Fibroblast of skin of left biceps (primary cell): ENCODE data around the gene BCDIN3D.
"Not testable (repeated sequence)": the region's sequence is repeated elsewhere in the genome, so short reads cannot be mapped to it uniquely, and the experiment has no call there.

Experiments used
- DNase-seq, 2 experiments: peaks; one replicate each; pipeline ENCODE4 v3.0.0-alpha.2; 2013; ENCODE audit warnings: low read depth in 2 of 2

The BCDIN3D gene

GRCh38 chr12:49842519-49843352, at the start of gene BCDIN3D:
Gene BCDIN3D (minus strand): TSS chr12:49843106. CDS start chr12:49843087, 19 bp downstream.
- DNase-seq = peak; percentile 67 to 74

DNA sequence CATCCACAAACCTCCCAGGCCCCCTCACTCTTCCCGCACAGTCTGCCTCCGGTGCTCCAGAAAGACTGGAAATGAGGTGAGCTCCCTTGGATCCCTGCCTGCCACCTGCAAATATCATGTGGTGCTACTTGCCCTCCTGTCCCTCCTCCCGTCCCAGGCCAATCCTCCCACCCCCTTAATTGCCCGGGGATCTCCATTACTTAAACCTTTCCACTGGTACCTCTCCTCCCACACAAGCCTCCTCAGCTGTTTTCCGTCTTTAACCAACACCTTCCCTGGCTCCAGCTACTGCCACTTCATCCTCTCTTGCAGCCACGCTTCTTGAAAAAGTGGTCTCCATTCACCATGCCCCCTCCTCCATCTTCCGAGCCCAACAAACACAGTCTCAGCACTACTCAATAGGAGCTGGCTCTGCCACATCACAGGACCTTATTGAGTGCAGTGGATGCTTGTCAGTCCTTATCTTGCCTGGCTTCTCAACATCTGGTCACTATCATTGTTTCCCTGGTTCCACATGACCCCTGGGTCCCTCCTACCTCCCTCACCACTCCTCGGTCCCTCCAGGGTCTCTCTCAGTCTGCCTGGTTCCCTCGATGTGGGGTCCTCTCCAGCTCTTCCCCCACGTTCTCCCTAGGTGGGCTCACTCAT, 49.3 kb upstream of the BCDIN3D start:
- DNase-seq = no peak

DNA sequence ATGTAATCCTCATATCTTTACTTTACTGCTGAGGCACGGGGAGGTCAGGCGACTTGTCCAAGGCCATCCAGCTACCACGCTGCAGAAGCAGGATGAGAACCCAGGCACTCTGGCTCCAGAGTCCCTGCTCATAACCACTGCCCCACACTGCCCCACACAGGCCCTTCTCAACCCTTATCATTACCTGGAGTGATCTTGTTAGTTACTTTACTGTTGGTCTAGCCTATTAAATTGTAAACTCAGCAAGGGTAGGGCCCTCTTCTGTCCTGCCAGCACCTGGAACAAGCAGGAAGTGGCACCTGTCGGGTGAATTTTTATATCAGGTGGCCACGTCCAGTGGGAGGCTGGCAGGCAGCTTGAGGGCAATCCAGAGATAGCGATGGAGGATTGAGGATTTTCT, 48.6 kb upstream of the BCDIN3D start:
- DNase-seq = no peak

DNA sequence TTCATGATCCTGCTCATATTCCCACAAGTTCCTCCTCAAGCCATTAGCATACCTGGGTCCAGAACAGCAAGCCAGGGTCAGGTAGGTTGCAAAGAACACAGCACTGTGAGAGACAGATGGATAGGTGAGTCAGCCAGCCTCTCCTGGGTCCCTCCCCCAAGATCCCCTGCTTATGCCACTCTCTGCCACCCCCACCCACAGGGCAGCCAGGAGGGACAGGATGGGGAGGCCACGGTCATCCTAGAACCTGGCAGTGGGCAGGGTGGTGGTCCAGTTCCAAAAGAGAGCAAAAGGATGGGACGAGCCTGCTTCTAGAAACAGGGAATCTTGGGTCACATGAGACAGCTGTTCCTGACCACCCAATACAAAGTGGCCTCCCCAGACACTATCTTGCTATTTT, 48.1 kb upstream of the BCDIN3D start:
- no peak for DNase-seq

DNA sequence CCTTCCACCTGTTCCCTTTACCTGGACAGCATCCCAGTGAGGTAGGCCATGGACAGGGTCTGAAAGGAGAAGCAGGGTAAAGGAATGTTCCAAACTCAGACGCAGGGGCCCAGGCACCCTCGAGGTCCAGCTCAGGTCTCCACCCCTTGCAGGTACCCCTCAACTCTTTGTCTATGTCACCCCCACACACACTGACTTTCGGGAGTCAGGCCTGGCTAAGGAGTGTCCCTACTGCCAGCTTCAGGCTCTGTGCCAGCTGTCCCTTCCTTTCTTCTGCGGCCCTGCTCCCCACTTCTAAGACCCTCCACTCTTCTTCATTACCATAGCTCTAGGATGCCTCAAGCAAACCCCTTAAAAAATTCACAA, 47.2 kb upstream of the BCDIN3D start:
- DNase-seq = no peak

- no peak for DNase-seq
Measured at GRCh38 chr12:49889361-49890095, 46.6 kb upstream of the BCDIN3D start.

DNA sequence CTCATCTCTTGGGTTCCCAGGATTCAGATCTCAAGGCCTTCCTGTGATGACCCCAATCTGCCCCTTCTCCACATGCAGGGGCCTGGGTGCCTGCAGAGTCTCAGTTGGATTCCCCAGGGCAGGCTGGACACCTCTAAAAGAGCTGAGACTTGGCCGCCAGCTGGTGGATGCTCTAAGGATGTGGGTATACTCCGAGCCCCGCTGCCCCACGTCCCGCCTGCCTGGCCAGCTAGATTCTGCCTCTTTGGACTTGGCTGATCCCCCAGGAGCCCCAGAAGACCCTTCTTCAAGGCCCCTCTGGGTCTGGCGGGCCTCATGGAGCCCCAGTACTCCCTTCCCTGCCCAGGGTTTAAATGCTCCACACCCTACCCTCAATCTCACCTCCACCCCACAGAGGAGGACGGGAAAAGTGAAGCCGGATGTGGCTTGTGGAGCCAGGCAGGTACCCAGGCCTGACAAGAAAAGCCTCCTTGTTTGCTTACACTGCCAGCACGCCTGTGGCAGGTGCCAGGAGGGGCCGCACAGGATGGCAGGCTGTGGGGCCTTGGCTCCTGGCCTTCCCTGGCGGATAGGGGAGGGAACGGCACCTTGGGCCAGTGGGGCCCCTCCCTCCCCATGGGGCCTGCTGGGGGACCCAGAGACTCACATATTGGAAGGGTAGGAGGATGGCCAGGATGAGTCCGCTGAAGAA, 45.7 kb upstream of the BCDIN3D start:
- DNase-seq = no peak

- DNase-seq = no peak
Measured at GRCh38 chr12:49887536-49888401, 44.9 kb upstream of the BCDIN3D start.

DNA sequence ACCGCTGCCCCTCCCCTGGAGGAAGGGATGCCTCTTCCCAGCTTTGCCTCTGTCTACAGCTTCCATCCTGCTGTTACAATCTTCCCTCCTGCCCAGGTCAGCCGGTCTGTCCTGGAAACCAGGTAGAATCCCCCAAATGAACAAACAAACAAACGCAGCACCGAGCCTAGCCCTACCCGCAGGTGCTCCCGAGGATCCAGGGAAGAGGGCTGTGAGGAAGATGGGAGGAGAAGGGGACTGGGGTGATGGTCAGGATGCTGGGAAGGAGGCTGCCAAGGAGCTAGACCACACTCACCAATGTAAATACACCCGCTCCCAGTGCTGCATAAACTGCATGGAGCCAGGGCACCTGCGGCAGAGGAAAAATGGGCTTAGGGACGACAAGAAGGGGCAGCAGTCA, 44.2 kb upstream of the BCDIN3D start:
- DNase-seq = no peak

GRCh38 chr12:49885663-49886461, 43.0 kb upstream of the BCDIN3D start:
- DNase-seq = no peak

DNA sequence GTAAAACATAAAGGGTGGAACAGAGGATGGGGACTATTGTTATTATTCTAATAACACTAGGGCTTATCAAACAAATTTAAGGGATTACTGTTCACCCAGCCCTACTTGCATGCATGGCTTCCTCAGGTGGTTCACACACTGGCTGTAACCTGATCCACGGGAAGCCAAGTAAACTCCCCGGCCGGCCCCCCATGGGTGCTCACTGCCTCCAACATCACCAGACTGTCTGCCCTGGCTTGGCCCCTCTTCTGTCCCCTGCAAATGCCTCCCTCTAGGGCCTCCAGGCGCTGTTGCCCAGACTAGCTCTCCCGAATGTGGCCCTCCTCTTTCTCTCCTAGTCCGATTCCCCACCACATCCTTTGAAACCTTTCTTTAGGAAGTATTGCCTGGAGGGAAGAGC, 42.2 kb upstream of the BCDIN3D start:
- DNase-seq = no peak

- no peak for DNase-seq
Measured at GRCh38 chr12:49882851-49883464, 40.1 kb upstream of the BCDIN3D start.

DNA sequence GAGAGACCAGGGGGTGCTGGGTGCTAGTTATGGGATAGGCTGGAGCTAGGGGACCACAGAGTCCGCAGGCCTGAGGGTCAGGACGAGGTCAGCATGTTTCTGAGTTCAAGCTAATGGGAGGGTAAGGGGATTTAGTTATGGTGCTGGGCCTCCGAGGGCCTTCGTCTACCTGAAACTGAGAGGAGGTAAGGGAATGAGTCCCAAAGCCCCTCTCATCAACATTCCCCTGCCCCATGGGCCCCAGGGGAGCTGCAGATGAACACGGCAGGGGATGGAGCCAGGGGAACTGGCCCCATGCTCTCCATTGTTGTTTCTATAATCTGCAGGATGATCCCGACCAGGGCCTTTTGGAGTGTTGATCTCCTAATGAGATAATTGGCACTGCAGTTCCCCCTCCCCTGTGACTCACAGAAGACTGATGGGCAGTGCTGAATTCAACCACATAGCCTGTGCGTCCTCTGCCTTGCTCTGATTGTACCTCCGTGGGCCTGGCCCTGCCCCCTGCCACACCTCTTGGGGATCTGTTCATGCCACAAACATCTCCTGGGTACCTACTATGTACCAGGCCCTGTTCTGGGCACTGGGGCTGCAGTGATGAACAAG, 39.4 kb upstream of the BCDIN3D start:
- no peak for DNase-seq

DNA sequence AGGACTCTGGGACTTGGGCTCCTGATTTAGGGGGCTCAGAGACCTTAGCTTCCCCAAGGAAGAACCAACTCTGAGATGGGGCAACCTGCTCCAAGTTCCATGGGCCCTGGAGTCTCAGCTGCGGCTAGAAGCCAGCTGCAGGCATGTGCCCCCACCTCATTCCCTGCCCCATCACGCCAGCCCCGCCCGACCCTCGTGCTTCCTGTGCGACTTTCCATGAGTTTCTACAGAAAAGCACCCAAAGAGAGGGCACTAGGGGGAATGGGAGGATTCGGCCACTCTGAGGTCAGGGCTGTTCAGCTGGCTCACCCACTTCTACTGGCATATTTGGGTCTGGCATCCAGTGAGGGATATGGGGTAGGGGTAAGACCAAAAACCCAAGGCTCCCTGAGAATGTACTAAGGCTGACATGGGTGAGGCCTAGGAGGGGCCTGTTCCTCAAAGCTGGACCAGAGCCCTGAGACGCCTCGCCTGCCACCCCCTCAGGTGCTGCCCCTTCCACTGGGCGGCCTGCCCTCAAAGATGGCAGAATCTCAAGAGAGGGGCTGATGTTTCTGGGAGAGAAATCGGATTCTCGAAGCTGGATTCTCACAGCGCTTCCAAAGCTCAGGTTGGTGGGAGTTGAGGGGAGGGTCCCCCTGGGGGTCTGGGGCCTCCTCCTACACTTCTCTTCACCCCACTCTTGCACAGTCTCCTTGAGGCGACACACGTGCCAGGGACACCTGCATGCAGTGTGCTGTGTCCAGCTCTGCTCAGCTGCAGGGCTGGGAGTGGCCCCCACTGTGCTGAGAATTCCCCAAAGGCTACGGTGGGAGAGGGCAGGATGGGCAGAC, 38.7 kb upstream of the BCDIN3D start:
- no peak for DNase-seq

DNA sequence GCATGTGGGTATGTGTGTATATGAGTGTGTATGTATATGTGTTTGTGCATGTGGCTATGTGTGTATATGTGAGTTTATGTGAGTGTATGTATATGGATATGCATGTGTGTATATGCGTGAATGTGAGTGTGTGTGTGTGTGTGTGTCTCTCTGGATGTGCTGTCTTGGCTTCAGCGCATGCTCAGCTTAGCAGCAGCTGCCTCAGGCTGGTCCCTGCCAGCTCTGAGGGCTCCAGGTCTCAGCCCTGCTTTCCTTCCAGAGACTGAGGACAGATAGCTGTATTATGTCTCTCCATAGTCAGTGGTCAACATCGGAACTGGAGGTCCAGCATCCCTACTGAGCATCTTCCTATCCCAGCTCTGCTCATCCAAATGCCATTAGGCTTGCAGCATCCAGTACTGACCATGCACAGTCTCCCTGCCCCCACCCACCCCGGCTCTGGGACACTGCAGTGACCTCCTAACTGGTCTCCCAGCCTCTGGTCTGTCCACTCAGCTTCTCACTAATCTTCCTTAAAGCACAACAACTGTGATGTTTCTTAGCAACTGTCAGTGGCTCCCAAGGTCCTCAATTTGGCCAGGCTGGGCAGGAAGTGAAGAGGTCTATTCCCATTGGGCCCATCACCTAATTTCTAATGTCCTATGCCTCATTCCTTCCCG, 38.0 kb upstream of the BCDIN3D start:
- no peak for DNase-seq

DNA sequence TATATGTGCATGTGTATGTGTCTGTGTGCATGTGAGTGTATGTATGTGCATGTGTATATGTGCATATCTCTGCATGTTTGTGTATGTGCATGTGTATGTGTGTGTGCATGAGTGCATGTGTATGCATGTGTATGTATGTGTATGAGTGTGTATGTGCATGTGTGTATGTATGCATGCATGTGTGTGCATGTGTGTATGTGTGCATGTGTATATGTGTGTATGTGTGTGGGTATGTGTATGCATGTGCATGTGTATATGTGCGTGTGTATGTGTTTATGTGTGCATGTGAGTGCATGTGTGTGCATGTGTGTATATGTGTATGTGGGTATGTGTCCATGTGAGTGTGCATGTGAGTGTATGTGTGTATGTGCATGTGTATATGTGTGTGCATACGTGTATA, 36.2 kb upstream of the BCDIN3D start:
- not testable (repeated sequence) for DNase-seq

DNA sequence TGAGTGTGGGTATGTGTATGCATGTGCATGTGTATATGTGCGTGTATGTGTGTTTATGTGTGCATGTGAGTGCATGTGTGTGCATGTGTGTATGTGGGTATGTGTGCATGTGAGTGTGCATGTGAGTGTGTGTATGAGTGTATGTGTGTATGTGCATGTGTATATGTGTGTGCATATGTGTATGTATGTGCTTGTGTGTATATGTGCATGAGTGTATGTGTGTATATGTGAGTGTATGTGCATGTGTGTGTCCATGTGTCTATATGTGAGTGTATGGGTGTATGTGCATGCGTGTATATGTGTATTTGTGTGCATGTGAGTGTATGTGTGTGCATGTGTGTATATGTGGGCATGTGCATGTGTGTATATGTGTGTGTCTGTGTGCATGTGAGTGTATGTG, 35.1 kb upstream of the BCDIN3D start:
- DNase-seq = no peak

DNA sequence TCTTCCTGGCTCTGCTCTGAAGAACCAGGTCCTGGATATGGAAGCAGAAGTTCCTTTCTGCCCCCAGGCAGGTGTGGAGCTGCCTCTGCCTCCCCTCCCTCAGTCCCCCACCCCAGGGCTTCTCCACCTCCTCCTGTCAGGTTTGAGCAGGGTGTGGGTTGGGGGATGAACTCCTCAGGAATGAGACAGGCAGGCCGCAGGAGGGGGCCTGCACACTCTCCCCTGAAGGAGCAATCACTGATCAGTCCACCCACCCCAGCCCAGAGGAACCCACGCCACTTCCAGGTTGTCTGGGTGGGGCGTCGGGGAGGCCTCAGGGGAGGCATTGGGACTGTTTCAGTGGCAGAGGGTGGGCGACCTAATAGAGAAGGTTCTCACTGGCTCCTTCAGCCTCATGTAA, 34.2 kb upstream of the BCDIN3D start:
- DNase-seq = no peak
